NCI-H748 (cell line): ENCODE data around the gene CIB4.

Experiments
- DNase-seq: peaks from one replicate; lab custom pipeline; 2025; ENCODE audit not compliant: unreplicated experiment; lab: John Stamatoyannopoulos, UW

CIB4 gene

DNA sequence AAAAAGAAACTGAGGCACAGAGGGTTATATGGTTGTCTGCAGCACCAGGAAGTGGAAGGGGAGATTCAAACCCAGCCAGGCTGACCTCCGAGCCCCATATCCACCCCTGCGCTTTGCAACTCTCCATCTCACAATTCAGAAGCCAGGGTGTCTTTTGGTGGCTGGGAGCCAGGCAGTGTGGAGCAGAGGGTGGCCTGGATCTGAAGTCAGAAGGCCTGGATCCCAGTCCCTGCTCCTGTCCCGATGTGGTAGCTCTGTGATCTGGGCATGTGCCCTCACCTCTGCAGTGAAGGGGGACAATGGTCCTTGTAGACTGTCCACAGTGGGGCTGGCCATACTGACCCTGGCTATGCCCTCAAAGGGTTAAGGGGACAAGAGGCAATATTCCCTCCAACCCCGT is 57.0 kb downstream of the CIB4 start:
- DNase-seq = no peak

DNA sequence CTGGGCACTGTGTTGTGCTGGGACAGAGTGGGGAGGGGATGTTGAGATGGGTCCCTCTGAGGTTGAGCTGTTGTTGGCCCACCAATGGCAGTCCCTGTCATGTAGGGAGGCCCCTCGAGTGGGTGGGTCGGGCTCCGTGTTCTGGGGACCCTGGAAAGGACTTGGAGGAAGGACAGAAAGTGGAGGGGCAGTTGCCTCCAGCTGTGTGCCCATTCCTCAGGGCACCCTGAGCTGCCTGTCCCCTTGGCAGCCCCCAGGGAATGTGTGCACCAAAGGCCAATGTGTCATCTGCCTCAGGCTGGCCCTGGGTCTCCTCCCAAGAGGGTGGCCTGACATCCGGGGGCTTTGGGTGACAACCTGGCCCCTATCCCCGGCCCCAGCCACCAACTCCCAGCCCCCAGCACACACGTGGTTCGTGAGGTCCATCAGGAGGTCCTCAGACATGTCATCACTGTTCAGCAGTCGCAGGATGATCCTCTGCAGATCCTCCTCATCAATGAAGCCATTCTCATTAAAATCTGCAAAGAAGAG is 57.7 kb downstream of the CIB4 start:
- DNase-seq = no peak

DNA sequence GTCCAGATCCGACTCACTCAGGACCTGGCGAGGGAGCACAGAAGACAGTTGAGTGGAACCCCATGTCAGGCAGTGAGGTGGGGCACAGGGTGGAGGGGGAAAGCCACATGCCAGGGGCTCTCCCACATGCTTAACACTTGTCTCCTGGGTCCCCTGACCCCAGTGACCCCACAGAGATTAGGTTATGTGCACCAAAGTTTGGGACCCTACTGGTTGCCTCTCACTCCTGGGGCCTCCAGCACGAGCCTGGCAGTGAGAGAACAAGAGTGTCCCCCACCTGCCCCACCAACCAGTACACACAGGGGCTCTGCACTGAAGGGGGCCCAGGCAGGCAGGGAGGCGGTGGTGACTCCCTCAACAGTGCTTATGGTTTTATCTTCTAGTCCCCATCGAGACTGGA is 58.3 kb downstream of the CIB4 start:
- DNase-seq = no peak

DNA sequence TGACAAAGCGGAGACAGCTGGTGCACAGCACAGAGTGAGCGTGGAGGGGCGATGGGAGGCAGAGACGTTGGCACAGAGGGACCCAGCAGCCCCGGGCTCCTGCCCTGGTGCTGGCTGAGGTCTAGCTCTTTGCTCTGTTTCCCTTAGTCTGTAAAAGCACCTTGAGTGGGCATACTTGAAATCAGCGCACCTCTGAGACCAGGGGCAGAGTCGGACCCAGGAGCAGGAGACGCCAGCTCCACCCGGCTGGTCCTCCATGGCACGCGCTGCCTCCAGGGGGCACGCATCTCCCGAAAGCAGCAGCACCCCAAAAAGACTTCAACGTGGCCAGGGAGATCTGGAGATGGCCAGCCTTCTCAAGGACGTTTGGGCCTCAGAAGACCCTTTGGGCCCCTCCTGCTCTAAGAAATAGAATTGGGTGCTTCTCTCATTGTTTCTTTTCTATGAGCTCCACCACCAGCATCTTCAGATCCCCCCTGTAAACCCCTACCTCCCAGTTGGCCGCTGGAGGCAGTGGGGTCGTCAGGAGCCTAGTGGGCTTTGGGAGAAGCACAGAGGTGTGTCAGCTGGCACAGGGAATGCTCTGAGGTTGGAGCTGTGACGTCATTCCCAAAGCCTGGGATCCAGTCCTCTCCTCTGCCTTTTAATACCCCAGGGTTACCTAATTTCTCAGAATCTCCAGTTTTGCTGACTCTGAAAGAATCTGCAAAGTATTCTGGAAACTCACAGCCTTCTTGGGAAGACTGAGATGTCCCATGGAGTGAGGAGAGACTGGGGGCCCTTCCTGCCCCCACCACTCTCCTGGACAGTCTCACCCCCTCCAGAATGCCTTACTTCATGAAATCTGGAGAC is 58.9 kb downstream of the CIB4 start:
- no peak for DNase-seq

DNA sequence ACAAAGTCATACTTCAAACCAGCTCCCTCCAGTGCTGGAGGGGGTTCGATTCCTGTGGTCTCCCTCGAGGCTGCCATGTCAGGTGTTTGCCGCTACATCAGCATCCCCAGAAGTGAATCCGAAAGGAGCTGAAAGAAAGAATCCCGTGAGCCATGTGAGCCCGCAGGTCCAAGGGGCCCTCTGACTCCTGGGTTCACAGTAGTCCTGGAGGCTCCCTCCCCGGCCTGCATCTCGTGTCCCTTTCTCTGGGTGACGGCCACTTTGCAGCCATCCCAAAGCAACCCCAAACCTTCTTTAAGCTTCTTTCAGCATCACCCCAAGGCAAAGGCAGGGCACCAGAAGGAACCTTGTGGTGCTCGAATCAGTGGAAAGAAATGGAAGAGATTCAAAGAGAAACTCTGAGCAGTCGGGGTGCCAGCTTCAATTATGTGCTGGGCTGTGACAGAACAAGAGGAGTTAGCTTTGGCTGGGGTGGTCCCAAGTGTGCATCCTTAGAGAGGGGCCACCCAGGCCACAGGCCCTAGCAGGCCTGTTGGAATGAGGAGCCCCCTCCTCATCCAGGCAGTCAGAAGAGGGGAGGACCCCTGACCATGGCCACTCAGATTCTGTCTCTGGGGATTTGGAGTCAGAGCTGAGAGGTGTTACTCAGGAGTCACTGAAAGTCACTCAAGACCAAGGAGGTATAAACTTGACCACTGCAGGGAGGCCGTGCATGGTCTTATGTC is 59.7 kb downstream of the CIB4 start:
- no peak for DNase-seq

GRCh38 chr2:26580751-26581150 is 60.4 kb downstream of the CIB4 start:
- DNase-seq = no peak

- no peak for DNase-seq
Observed at GRCh38 chr2:26580151-26580550, 61.0 kb downstream of the CIB4 start.

DNA sequence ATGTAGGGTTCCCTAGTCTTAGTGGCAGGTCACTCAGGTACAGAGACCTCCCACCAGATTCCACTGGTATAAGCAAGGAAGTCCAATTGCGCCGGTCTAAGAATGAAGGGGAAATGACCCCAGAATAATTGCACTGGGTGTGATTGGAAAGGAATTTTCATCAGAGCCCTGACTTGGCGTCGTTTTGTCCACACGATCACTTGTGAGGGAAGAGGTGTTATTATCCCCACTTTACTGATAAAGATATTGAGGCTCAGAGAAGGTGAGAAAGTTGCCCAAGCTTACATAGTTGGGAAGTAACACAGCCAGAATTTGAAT is 61.5 kb downstream of the CIB4 start:
- no peak for DNase-seq

DNA sequence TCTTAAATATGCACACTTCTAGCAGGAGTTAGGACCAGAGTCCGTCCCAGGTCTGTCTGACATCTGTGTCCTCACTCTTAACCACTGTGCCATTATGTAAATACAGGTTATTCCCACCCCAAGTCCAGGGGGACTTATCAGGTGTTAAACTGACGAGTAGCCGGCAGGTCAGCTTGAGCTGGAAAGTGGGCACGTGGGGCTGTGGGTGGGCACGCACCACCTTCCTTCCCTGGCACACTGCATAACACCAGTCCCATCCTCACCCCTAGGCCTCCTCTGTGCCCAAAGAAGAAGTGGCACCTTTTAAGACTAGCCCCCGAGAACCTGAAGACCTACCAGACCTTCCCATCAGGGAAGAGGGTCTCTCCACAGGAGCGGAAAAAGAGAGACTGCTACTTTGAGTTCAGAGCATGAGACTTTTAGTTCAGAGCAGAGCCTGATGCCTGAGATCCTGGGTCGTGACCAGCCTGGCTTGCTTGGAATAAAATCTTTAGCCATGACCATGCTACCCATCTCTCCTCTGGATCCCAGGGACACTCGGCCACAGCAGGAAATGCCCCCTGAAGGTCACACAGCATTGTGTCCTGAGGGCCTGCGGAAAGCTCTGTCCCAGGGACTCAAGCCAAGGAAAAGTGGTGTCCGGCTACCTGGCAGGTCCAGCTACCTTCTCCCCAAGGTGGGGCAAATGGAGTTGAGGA is 62.0 kb downstream of the CIB4 start:
- no peak for DNase-seq

DNA sequence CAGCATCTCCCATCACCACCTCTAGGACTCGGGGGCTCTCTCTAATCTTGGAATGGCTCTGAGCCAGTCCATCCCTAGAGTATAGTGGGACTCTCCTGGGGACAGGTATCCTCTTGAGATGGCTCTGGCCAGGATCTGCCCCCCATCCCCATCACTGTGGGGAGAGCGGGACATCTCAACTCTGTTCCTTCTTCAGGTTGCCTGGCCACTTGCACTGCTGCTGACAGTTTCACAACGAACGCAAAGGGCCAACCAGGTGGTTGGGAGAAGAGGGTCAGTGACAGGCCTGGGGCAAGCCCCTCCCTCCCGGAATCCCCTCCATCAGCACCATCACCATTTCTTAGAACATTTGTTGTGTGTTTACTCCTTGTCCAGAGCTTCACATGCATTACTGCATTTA is 62.6 kb downstream of the CIB4 start:
- no peak for DNase-seq

GRCh38 chr2:26578113-26578458 is 63.1 kb downstream of the CIB4 start:
- no peak for DNase-seq

DNA sequence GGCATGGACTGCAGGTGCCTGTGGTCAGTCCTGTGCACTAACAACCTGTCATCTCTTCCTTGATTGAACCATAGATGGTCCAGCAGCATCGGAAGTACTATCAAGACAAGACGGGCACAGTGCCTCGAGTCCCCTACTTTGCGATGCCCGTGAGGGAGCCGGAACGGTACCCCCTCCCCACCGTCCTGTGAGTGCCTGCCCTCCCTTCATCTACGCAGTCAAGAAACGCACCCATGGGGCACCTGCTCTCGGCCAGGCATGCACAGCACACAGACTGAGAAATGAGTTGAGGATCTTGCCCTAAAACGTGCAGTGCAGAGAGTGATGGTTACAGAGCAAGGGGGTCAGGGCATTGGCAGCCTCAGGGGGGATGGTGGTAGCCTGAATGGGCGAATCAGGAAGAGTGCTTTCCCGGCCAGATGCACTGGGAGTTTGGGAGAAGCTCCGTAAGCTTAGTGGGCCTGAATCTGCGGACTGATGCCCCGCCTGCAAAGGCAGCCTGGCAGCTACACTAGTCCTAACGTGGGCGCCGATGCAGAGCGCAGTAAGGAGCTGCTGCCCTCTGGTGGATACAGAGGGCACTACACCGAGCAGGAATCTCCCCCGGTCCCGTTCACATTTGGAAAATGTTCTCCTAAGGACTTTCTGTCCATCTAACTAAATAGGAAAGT is 63.6 kb downstream of the CIB4 start:
- peak; percentile 79 for DNase-seq

DNA sequence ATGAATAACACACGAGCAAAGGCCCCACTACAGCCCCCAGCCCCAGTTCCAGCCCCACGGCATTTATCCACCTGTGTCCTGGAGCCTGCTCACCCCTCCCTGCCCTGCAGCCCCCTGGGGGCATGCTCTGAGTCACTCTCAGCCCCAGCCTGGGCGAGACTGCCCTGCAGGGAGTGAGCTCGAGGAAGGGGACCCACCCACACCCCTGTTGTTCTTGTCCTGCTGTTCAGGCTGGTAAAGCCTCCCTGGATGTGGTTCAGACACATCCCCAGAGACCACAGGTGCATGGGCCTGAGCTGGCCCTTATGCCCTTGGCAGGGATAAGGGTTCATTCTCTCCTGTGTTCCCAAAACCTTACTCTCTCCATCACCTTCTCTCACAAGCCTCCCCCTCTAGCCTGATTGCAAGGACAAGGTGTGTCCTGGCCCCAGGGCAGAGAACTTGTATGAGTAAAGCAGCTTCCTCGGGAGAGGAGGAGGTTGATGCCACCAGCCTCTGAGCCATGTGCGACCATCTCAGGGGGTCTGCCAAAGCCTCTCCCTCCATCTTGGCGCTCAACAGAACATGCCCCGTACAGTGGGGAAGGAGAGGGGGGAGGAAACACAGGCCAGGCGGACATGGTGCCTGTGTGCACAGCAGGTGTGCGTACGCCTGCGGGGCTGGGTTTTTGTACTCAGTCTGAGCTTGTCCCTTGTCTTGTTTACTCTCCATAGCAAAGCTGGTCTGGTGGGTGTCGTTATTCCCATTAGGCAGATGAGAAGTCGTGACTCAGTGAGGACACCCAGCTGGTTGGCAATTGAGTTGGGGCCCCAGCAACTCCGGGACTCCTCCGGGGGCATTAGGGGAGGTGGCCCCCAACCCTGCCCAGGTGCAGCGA is 64.4 kb downstream of the CIB4 start:
- DNase-seq = peak; percentile 24

DNA sequence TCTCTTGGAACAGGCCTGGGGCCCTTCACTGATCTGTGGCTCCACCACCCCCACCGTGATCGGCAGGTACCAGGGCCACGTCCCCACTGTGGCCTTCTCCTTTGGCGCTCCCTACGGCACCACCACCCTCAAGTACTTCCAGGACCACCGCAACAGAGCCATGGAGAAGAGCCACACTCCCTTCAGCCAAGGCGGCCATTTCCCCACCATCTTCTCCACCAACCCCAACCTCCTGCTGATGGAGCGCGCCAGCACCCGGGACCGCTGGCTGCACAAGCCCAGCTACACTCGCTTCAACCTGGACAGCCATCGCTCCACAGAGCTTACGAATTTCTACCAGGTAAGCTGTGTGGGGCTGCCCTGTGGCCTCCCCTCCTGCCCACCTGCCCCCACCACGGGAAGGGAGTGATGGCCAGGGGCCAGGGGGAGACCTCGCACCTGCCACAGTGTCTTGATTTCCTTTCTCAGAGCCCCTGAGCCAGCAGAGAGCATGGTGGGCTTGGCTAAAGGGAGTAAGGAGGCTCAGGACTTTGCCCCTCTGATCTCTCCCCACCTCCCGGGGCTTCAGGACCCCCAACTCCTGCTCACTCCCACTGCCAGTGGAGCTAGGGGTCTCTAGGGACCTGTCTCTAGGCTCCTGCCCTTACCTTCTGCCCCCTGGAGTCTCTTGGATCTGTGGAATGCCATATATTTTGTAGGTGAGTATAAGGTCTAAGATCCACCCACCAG is 65.2 kb downstream of the CIB4 start:
- DNase-seq = no peak

DNA sequence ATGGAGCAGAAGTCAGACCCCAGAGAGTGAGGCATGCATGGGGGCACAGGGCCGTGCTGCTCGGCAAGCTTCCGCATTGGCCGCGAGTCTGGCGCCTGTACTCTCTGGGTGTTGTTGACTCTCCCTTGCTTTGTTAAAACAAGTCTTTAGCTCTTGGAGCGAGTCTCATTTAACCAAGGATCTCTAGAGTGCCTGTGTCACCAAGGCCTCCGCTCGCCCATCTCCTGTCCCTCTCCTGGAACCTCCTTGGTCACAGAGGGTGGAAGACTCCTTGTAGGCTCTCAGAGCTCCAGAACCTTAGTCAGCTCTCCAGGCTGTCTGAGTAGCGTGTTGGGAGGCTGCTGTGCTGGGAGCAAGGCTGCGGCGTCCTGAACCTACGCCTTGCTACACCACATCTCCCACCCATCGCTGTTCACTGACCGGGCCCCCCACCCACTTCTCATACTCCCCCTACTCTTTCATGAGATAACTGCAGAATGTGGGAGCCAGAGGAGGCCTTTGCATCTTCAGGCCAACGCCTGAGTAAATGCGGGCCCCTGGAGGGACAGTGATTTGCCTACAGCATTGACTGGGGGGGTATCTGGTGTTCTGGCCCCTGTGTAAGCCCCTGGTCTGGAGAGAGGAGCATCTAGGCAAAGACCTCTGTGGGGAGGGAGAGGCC is 66.1 kb downstream of the CIB4 start:
- DNase-seq = peak; percentile 7

DNA sequence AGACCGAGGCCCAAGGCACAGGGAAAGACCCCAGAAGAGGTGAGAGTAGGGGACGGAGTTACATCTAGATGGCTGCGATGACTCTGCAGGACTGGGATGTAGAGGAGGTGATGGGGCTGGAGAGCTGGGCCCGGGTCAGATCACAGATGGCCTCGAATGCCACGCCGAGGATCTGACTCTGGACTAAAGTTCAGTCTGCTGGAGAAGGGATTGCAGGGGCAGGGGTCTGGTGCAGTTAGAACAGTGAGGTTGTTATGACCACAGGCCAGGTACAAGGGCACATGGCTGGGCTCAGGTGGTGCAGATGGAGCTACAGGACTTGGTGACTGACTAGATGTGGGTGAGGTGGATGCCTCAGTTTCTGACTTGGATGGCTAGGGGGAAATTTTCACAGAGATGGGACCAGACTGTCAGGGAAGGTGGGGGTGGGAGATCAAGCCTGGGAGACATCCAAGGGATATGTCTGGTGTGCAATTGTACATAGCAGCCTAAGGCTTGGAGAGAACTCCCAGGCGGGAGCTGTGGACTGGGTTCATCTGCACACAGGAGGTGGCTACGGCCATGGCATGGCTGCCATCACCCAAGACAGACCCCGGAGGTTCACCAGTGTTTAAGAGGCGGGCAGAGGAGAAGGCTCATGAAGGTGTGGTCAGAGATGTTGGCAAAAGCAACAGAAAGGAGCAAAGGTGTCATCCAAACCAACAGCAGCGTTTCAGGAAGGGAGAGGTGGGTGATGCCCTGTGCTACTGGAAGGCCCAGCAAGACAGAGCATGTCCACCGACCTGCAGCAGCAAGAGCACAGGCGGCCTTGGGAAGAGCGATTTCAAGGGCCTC is 66.9 kb downstream of the CIB4 start:
- DNase-seq = no peak

DNA sequence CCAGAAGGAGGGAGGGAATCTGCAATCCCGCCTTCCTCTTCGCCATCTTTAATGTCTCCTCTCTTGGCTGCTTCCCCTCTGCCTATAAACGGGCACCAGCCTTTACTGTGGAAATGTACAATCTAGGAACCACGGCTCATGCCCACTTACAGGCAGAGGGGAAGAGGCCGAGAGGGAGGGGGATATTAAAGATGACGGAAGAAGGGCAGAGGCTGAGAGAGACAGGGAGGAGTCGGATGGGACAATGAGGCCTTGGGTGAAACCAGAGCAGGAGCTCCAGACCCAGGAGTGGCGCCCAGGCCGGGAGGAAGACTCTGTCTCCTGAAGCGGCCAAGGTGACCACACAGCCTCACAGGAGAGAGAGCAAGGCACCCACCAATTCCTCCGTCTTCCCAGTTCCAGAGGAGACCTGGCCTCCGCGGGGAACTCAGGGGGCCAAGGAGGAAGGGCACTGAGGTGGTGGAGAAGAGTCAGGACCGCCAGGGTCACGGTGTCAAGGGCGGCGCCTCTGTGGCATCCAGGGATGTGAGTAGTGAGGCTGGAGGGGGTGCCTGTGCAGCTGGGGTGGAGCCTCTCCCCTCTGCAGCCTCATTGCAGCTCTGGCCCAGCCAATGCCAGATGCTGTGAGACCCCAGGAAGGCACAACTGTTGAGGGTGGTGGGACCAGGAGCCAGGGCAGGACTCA is 67.8 kb downstream of the CIB4 start:
- no peak for DNase-seq

DNA sequence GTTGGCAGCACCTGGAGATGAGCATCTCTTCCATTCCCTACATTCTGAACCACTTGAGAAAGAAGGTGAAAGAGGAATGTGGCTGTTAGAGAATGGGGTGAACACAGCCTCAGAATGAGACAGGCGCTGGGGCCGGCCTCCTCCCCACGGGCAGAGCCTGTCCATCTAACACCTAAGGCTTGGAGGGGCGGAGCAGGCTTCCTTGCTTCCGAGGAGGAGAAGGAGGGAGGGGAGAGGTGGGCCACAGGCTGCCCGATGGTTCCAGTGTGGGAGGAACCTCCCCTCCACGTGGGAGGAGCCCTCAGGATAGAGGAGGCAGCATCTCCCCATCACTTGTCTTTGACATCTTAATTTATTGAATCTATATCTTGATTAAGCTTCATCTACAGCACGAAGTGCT is 68.6 kb downstream of the CIB4 start:
- no peak for DNase-seq
